ENCODE results near the gene EDC4. TPM values are rescaled to one million over a fixed set of nuclear protein-coding genes. Genes with fewer than 3 reads are reported as not detected.

The EDC4 gene
- total RNA-seq, 1 donor from 2014 or later: 64.8 TPM

GRCh38 chr16:67879936-67880335 is 7.1 kb downstream of the EDC4 start:
- no peak overlapping the region for H3K4me2 ChIP-seq (ENCODE audit: low read length)
- Mint-ChIP-seq H3K9me3 (ENCODE audit: unreplicated experiment) (no peaks in the 10 kb centered on the region), H3K36me3 (ENCODE audit: low read depth, unreplicated experiment) (peaks cover 27% of the 10 kb centered on the region), H3K27me3 (ENCODE audit: low read depth, unreplicated experiment) (no peaks in the 10 kb centered on the region), H3K4me1 (ENCODE audit: low read depth, unreplicated experiment) (peaks cover 13% of the 10 kb centered on the region), H3K27ac (ENCODE audit: unreplicated experiment) (no peak overlapping the region), H3K4me3 (ENCODE audit: unreplicated experiment) (no peak overlapping the region)
- no peak for TF ChIP-seq EZH2 (IDR thresholded peaks at IDR 0.05; ENCODE audit: insufficient read depth, low read length)
- TF ChIP-seq CTCF (IDR thresholded peaks at IDR 0.05; ENCODE audit: insufficient read depth, low read depth, low read length): no peak
- no peak overlapping the region for H3K9ac ChIP-seq (ENCODE audit: low read length)
- H3K4me1 ChIP-seq (ENCODE audit: insufficient read depth, low read length): peaks cover 5% of the 10 kb centered on the region
- H3K4me3 ChIP-seq (ENCODE audit: insufficient read depth, low read depth, low read length): no peak overlapping the region
- peaks cover 77% of the 10 kb centered on the region for H4K20me1 ChIP-seq (ENCODE audit: insufficient read depth, low read length)
- H3K27ac ChIP-seq (ENCODE audit: low read depth, low read length): no peak overlapping the region
- no peaks in the 10 kb centered on the region for H3K27me3 ChIP-seq (ENCODE audit: insufficient read depth, low read length)
- DNase-seq (ENCODE audit: low read depth) (no peak), FAIRE-seq (no peak)
- H3K36me3 ChIP-seq (ENCODE audit: insufficient read depth, low read length): peaks cover 38% of the 10 kb centered on the region
- no peak overlapping the region for H2AFZ ChIP-seq (ENCODE audit: low read depth, low read length)
- H3K79me2 ChIP-seq (ENCODE audit: insufficient read depth, low read length): peaks cover 30% of the 10 kb centered on the region
- no peaks in the 10 kb centered on the region for H3K9me3 ChIP-seq (ENCODE audit: insufficient read depth, low read depth, low read length)

- Histone ChIP-seq H3K9me3 (ENCODE audit: insufficient read depth, low read depth, low read length) (no peaks in the 10 kb centered on the region), H3K79me2 (ENCODE audit: insufficient read depth, low read length) (peaks cover 24% of the 10 kb centered on the region), H3K4me3 (ENCODE audit: insufficient read depth, low read depth, low read length) (no peak overlapping the region), H3K36me3 (ENCODE audit: insufficient read depth, low read length) (peaks cover 38% of the 10 kb centered on the region), H3K4me1 (ENCODE audit: insufficient read depth, low read length) (peaks cover 6% of the 10 kb centered on the region), H2AFZ (ENCODE audit: low read depth, low read length) (no peak overlapping the region), H4K20me1 (ENCODE audit: insufficient read depth, low read length) (peaks cover 75% of the 10 kb centered on the region), H3K9ac (ENCODE audit: low read length) (no peak overlapping the region), H3K27ac (ENCODE audit: low read depth, low read length) (no peak overlapping the region), H3K4me2 (ENCODE audit: low read length) (no peak overlapping the region), H3K27me3 (ENCODE audit: insufficient read depth, low read length) (no peaks in the 10 kb centered on the region)
- no peak for DNase-seq (ENCODE audit: low read depth)
- peaks cover 7% of the 10 kb centered on the region for H3K4me1 Mint-ChIP-seq (ENCODE audit: low read depth, unreplicated experiment)
- no peaks in the 10 kb centered on the region for H3K9me3 Mint-ChIP-seq (ENCODE audit: unreplicated experiment)
- TF ChIP-seq EZH2 (IDR thresholded peaks at IDR 0.05; ENCODE audit: insufficient read depth, low read length): no peak
- TF ChIP-seq CTCF (IDR thresholded peaks at IDR 0.05; ENCODE audit: insufficient read depth, low read depth, low read length): no peak
- H3K27me3 Mint-ChIP-seq (ENCODE audit: low read depth, unreplicated experiment): no peaks in the 10 kb centered on the region
- H3K36me3 Mint-ChIP-seq (ENCODE audit: low read depth, unreplicated experiment): peaks cover 27% of the 10 kb centered on the region
- no peak overlapping the region for H3K27ac Mint-ChIP-seq (ENCODE audit: unreplicated experiment)
- no peak overlapping the region for H3K4me3 Mint-ChIP-seq (ENCODE audit: unreplicated experiment)
- no peak for FAIRE-seq
Measured at GRCh38 chr16:67880584-67880983, 7.7 kb downstream of the EDC4 start.

GRCh38 chr16:67881621-67882161 is 8.8 kb downstream of the EDC4 start:
- Mint-ChIP-seq H3K27me3 (ENCODE audit: low read depth, unreplicated experiment) (no peaks in the 10 kb centered on the region), H3K4me1 (ENCODE audit: low read depth, unreplicated experiment) (peaks cover 7% of the 10 kb centered on the region), H3K36me3 (ENCODE audit: low read depth, unreplicated experiment) (peaks cover 25% of the 10 kb centered on the region), H3K9me3 (ENCODE audit: unreplicated experiment) (no peaks in the 10 kb centered on the region), H3K27ac (ENCODE audit: unreplicated experiment) (no peak overlapping the region), H3K4me3 (ENCODE audit: unreplicated experiment) (no peak overlapping the region)
- Histone ChIP-seq H3K4me1 (ENCODE audit: insufficient read depth, low read length) (peaks cover 6% of the 10 kb centered on the region), H3K36me3 (ENCODE audit: insufficient read depth, low read length) (peaks cover 36% of the 10 kb centered on the region), H3K4me2 (ENCODE audit: low read length) (no peak overlapping the region), H3K27me3 (ENCODE audit: insufficient read depth, low read length) (no peaks in the 10 kb centered on the region), H3K27ac (ENCODE audit: low read depth, low read length) (no peak overlapping the region), H2AFZ (ENCODE audit: low read depth, low read length) (no peak overlapping the region), H4K20me1 (ENCODE audit: insufficient read depth, low read length) (peaks cover 64% of the 10 kb centered on the region), H3K4me3 (ENCODE audit: insufficient read depth, low read depth, low read length) (no peak overlapping the region), H3K9ac (ENCODE audit: low read length) (no peak overlapping the region), H3K9me3 (ENCODE audit: insufficient read depth, low read depth, low read length) (no peaks in the 10 kb centered on the region), H3K79me2 (ENCODE audit: insufficient read depth, low read length) (peaks cover 12% of the 10 kb centered on the region)
- TF ChIP-seq EZH2 (IDR thresholded peaks at IDR 0.05; ENCODE audit: insufficient read depth, low read length) (no peak), CTCF (IDR thresholded peaks at IDR 0.05; ENCODE audit: insufficient read depth, low read depth, low read length) (no peak)
- DNase-seq (ENCODE audit: low read depth): no peak
- no peak for FAIRE-seq
